Fibroblast of pulmonary artery (primary cell): Measurements from ENCODE around the gene MRPL37.

Source experiments
- DNase-seq: peaks from one replicate; pipeline ENCODE4 v3.0.0-alpha.2; 2010; ENCODE audit warnings: low read depth
- H3K4me3 ChIP-seq: replicated peaks from 2 replicates; pipeline ENCODE4 v1.5.1; 2011; ENCODE audit warnings: low read depth, mild to moderate bottlenecking, control low read depth, low read length, moderate library complexity
- CTCF ChIP-seq: IDR thresholded peaks from 2 replicates; pipeline ENCODE4 v1.5.1; 2011; ENCODE audit warnings: mild to moderate bottlenecking, control low read depth, low read length, inconsistent platforms; ENCODE audit errors: missing control alignments

Gene MRPL37

GRCh38 chr1:54172614-54173599, 27.1 kb upstream of the MRPL37 start:
- no peak for TF ChIP-seq CTCF
- peak; percentile 63 for DNase-seq
- H3K4me3 ChIP-seq: no peak overlapping the region

DNA sequence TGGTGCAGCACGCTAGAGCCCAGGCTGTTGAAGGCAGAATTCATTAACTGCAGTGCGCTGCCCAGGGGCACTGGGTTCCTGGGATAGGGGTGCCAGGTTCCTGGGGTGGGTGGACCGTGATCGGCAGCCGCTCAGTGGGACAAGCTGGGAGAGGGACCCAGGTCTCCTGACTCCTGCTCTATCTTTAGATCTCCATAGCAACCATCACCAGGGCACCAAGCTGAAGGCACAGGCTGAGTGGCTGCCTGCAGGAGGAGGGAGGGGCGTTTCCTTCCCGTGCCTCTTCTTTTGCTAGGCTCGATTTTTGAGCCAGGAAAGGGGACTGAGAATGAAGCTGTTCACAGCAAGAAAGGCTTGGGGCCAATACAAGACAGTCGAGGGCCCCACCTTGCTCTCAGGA, 26.3 kb upstream of the MRPL37 start:
- no peak overlapping the region for H3K4me3 ChIP-seq
- TF ChIP-seq CTCF: no peak
- DNase-seq: no peak

DNA sequence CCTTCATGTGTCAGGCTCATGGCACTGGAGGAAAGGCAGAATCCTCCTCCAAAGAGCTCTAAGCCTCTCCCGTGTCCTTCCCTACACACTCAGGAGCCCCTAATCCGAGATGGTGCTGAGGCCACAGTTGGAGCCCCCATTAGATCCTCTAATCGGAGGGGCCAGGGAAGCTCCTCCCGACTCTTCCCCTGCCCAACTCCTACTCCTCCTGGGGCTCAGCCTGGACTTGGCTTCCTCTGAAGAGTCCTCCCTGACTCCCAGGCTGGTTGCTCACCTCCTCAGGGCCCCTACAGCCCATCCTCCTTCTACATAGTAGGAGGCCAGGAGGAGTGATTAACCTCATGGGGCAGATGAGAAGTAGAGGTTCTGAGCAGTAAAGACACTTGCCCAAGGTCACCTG, 25.9 kb upstream of the MRPL37 start:
- DNase-seq: no peak
- TF ChIP-seq CTCF: no peak
- no peak overlapping the region for H3K4me3 ChIP-seq

DNA sequence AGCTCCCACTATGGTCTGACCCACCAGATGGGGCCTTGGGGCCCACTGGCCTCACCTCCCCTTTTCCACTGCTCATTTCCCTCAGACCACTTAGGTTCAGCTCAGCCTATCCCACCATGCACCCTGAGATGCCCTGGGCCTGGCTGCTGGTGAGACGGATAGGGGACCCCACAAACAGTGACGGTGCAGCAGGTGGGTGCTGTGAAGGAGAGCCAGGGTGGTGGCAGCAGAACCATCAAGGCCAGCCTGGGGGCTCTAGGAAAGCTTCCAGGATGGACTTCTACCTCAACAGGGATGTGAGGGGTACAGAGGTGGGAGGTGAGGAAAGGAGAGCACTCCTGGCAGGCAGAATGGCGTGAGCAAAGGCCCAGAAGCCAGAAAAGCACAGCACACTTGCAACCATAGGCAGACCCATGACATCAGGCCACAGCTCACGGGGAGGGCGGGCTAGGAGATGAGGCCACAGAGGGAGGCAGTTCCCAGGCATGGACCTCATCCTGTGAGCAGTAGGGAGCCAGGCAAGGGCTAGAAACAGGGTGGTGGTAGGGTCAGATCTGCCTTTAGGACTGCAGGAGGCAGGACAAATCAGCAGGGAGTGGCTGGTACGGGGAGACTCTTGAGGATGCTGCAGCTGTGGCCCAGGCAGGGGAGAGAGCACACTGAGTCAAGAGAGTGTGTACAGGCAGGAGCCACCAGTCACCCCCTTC, 23.2 kb upstream of the MRPL37 start:
- no peak for DNase-seq
- H3K4me3 ChIP-seq: no peak overlapping the region
- TF ChIP-seq CTCF: no peak

DNA sequence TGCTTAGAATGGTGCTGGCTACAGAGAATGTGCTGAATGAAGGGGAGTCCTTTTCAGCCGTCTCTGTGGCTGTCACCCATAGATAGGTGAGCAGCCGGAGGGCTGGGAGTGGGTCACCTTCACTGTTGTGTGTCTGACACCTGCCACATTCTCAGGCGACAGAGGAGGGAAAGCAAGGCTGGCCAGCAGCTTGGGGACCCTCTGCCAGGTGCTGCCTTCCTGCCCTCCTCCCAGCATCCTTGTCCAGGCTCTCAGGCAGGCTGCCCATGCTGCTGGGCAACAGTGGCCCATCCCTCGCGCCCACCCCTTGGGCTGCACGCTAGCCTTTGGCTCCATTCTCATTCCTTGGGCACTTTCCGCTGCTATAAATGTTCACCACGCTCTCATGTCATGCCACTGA, 22.2 kb upstream of the MRPL37 start:
- H3K4me3 ChIP-seq: no peak overlapping the region
- DNase-seq: no peak
- TF ChIP-seq CTCF: no peak

GRCh38 chr1:54178296-54179070, 21.5 kb upstream of the MRPL37 start:
- H3K4me3 ChIP-seq: no peak overlapping the region
- no peak for DNase-seq
- TF ChIP-seq CTCF: no peak
